GM19438 (cell line): ENCODE measurements around the gene TP53.
"Not testable (repeated sequence)": the region's sequence is repeated elsewhere in the genome, so short reads cannot be mapped to it uniquely, and the experiment has no call there.

Experiments used
- ATAC-seq: cut with Tn5 transposase; IDR thresholded peaks from one replicate; pipeline ENCODE4 v1.9.1; 2021; ENCODE audit warnings: low read depth; ENCODE audit not compliant: unreplicated experiment

TP53 gene

DNA sequence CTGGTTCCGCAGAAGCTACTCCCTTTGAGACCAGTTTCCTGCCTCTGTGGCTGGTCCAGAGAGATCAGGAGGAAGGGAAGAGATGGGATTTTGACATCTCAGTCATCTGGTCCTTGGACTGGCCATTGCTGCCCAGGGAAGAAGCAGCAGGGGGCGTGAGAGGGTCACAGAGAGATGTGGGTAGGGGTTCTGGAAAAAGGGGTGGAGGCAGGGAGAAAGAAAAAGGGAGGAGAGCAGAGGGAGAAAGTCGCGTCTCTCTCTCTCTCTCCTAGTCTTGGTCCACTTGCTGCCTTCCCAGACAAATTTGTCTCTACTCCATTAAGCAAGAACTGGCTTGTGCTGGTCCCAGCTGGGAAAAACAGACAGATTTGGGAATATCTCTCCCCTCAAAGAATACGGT, 52.9 kb downstream of the TP53 start:
- ATAC-seq, result no peak

DNA sequence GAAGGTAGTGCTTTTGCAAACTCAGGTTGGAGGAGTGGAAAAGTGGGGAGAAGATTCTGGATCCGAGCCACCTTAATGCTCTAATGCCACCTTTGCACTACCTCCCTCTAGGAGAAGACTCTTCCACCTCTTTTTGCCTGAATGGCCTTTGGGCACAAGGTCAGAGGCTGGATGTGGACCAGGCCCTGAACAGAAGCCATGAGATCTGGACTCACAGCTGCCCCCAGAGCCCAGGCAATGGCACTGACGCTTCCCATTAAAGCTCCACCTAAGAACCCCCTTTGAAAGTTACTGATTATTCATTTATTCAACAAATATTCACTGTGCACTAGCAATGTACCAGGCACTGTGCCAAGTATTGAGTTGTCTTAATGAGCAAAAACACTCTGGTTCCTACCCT, 54.2 kb downstream of the TP53 start:
- no peak for ATAC-seq

- no peak for ATAC-seq
These were observed 54.8 kb downstream of the TP53 start for GRCh38 chr17:7632492-7632894.

DNA sequence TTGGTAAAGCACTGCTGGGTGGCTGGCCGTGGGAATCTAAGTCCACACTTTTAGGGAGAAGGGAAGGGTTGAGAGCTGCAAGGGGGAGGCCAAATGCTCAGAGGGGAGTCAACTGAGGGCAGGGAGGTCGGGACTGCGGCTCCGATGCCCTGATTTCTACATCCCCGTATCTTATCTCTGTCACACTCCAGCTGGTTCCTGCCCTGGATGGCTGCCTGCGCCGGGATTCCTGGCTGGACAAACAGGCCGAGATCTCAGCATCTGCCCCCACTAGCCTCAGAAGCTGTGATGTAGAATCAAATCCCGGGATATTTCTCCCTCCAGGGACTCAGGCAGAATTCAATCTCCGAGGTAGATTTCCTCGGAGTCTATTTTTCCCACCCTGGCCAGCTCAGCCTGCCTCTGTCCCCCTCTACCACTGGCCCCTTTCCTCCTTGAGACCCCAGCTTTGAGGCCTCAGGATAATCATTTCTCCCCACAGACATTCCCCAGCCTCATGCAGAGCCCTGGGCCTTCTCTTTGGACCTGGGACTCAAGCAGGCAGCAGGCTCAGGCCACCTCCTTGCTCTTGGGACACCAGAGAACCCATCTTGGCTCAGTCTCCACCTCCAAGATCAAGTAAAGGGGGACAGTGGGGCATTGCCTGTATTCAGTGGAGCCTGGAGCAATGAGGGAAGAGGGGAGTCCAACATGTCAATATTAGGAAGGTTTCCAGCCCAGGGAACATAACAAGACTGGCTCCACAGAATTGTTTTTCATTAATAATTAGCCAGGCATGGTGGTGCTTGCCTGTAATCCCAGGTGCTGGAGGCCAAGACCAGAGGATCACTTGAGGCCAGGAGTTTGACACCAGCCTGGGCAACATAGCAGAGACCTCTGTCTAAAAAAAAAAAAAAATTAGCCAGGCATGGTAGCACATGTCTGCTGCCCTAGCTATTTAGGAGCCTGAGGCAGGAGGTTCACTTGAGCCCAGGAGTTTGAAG, 55.6 kb downstream of the TP53 start:
- no peak for ATAC-seq

- ATAC-seq, result no peak
These were observed 57.2 kb downstream of the TP53 start, which contains the start of gene SHBG for GRCh38 chr17:7629939-7630571. Gene SHBG (plus strand): TSS chr17:7630135. CDS start chr17:7630173, 38 bp downstream.

GRCh38 chr17:7627250-7628121, 59.8 kb downstream of the TP53 start, which contains the start of gene SAT2:
Gene SAT2 (minus strand): TSS chr17:7627821. CDS start chr17:7627635, 186 bp downstream.
- peak; percentile 84 for ATAC-seq

DNA sequence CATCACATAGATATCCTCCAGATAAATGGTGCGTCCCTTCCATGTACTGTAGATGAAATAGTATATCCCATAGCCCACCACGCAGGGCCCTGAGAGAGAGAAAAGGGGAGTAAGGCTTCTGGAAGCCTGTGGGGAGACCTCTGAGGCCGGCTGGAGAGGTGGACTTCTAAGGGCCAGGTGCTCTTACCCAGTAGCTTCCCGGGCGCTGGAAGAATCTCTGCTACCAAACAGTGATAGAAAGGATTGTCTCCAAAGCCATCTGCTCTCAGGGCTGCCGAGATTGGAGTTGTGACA, 60.4 kb downstream of the TP53 start:
- no peak for ATAC-seq

DNA sequence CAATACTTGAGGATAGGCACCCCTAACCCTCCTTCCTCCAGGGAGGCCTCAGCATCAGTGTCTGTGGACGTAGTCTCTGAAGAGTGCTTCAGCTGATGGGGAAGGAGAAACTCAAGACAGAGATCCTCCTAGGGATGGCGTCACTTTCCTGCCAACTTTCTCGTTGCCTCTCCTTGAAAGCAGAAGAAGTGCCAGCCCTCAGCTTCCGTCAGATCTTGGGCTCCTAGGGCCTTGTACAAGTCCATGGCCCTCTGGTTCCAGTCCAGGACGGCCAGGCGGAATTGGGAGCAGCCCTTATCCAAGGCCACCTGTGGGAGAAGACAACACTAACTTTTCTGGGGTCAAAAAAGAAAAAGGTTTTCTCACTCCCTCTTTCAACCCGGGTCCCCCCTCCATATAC, 61.0 kb downstream of the TP53 start:
- ATAC-seq, result no peak

DNA sequence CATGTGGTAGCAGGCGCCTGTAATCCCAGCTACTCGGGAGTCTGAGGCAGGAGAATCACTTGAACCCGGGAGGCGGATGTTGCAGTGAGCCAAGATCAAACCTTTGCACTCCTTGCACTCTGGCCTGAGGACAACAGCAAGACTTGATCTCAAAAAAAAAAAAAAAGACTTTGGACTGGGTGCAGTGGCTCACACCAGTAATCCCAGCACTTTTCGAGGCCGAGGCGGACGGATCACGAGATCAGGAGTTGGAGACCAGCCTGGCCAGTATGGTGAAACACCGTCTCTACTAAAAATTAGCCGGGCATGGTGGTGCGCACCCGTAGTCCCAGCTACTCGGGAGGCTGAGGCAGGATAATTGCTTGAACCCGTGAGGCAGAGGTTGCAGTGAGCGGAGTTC, 61.5 kb downstream of the TP53 start:
- ATAC-seq, result not testable (repeated sequence)

DNA sequence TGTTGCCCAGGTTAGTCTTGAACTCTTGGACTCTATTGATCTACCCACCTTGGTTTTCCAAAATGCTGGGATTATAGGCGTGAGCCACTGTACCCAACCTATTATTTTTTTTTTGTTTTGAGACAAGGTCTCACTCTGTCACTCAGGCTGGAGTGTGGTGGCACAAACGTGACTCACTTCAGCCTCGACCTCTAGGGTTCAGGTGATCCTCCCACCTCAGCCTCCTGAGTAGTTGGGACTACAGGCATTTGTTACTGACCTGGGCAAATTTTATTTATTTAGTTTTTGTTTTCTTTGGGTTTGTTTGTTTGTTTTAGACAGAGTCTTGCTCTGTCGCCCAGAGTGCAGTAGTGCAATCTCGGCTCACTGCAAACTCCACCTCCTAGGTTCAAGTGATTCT, 63.6 kb downstream of the TP53 start:
- ATAC-seq, result no peak

DNA sequence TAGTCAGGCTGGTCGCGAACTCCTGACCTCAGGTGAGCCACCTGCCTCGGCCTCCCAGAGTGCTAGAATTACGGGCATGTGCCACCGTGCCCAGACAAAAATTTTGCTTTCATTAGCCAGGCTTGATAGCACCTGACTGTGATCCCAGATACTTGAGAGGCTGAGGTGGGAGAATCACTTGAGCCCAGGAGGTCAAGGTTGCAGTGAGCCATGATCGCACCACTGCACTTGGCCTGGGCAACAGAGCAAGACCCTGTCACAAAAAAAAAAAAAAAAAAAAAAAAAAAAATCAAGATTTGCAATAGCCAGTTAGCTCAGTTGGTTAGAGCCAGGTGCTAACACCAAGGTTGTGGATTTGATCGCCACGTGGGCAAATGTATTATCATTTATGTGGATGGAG, 66.5 kb downstream of the TP53 start:
- ATAC-seq, result no peak

- ATAC-seq, result no peak
These were observed 68.7 kb downstream of the TP53 start for GRCh38 chr17:7618608-7619007.
